WTC11 (cell line): ENCODE results near the gene FOXP1.

Experiments used
- CREB1 ChIP-seq: sonication (generic); formaldehyde crosslinking; IDR thresholded peaks from 2 replicates; pipeline ENCODE4 v1.8.0; 2023; ENCODE audit warnings: mild to moderate bottlenecking, missing genetic modification reagents
- NFYB ChIP-seq: sonication (generic); formaldehyde crosslinking; conservative IDR thresholded peaks from 2 replicates; pipeline ENCODE4 v1.8.0; 2022; ENCODE audit warnings: low read depth, missing genetic modification reagents
- SOX15 ChIP-seq: fragments of 250-450 bp; sonication (Bioruptor Pico); IDR thresholded peaks from 2 replicates; pipeline ENCODE4 v1.9.0; 2021; ENCODE audit warnings: mild to moderate bottlenecking
- ZNF138 ChIP-seq: sonication (generic); formaldehyde crosslinking; conservative IDR thresholded peaks from 2 replicates; pipeline ENCODE4 v1.8.1; 2022; ENCODE audit warnings: mild to moderate bottlenecking, moderate library complexity, missing genetic modification reagents
- TF ChIP-seq, protein P1 (sequence below): fragments of 200-600 bp; IDR thresholded peaks from 2 replicates; pipeline ENCODE4 v1.8.0; 2022; ENCODE audit warnings: antibody characterized with exemption
- TF ChIP-seq, protein P2 (sequence below): sonication (generic); formaldehyde crosslinking; IDR thresholded peaks from 2 replicates; pipeline ENCODE4 v1.8.1; 2022; ENCODE audit warnings: low read depth, missing genetic modification reagents, borderline replicate concordance

DNA sequence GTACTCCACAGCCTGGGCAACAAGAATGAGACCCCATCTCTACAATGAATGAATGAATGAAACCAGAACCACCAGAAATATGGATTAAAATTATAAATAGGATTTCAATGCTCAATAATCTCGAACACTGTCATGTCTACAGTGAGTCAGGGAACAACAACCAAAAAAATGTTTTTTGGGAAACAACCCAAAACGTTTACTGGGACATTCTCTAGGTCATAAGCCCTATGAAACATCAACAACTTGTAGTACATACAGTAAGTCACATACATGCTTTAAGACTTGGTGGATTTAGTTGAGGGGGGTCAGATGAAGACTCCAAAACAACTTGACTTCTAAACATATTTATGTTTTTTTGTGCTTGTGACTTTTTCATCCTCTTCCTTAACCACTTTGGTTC is 511.2 kb downstream of the FOXP1 start:
- TF ChIP-seq, protein P1, sequence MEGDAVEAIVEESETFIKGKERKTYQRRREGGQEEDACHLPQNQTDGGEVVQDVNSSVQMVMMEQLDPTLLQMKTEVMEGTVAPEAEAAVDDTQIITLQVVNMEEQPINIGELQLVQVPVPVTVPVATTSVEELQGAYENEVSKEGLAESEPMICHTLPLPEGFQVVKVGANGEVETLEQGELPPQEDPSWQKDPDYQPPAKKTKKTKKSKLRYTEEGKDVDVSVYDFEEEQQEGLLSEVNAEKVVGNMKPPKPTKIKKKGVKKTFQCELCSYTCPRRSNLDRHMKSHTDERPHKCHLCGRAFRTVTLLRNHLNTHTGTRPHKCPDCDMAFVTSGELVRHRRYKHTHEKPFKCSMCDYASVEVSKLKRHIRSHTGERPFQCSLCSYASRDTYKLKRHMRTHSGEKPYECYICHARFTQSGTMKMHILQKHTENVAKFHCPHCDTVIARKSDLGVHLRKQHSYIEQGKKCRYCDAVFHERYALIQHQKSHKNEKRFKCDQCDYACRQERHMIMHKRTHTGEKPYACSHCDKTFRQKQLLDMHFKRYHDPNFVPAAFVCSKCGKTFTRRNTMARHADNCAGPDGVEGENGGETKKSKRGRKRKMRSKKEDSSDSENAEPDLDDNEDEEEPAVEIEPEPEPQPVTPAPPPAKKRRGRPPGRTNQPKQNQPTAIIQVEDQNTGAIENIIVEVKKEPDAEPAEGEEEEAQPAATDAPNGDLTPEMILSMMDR, result no peak
- TF ChIP-seq CREB1 (CRISPR knock-in tag) (no peak), ZNF138 (CRISPR knock-in tag) (no peak), NFYB (CRISPR knock-in tag) (no peak), SOX15 (no peak)
- TF ChIP-seq, protein P2, sequence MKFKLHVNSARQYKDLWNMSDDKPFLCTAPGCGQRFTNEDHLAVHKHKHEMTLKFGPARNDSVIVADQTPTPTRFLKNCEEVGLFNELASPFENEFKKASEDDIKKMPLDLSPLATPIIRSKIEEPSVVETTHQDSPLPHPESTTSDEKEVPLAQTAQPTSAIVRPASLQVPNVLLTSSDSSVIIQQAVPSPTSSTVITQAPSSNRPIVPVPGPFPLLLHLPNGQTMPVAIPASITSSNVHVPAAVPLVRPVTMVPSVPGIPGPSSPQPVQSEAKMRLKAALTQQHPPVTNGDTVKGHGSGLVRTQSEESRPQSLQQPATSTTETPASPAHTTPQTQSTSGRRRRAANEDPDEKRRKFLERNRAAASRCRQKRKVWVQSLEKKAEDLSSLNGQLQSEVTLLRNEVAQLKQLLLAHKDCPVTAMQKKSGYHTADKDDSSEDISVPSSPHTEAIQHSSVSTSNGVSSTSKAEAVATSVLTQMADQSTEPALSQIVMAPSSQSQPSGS (CRISPR knock-in tag), result no peak
